ENCODE measurements around the gene CCDC6.

The CCDC6 gene

GRCh38 chr10:59852670-59853069, 53.7 kb downstream of the CCDC6 start:
- no peak for DNase-seq (ENCODE audit: low read depth in 2 of 2)

GRCh38 chr10:59851864-59852263, 54.5 kb downstream of the CCDC6 start:
- no peak for DNase-seq (ENCODE audit: low read depth in 2 of 2)

DNA sequence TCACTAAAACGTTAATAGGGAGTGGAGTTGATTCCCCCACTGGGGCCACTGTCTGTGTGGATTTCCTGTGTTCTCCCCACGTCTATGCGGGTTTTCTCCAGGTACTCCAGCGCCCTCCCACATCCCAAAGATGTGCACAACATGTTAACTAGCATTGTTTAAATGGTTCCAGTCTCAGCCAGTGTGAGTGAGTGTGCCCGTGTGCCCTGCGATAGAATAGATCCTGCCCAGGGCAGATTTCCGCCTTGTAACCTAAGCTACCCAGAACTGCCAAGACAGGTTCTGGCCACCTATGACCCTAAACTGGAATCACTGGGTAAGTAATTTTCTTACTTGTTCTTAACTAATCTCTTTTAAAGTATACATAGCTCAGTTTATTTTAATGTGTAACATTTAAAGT, 58.5 kb downstream of the CCDC6 start:
- no peak for DNase-seq (ENCODE audit: low read depth in 2 of 2)

DNA sequence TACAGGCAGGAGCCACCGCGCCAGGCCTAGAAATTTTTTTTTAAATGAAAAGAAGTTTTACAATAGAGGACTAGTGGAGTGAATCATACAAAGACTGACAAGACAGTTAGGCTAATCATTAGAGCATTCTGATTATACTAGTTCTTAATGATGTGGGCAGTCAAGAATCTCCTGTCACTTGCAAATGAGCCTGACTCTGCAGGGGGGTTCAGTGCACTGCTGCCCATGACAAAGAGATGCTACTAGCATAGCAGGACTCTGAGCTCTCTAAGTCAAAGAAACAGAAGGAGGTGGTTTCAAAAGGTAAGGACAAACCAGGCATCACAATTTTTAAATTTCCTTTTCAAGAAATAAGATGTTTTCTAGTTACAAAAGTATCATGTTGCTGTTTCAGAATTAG, 59.0 kb downstream of the CCDC6 start:
- no peak for DNase-seq (ENCODE audit: low read depth in 2 of 2)

DNA sequence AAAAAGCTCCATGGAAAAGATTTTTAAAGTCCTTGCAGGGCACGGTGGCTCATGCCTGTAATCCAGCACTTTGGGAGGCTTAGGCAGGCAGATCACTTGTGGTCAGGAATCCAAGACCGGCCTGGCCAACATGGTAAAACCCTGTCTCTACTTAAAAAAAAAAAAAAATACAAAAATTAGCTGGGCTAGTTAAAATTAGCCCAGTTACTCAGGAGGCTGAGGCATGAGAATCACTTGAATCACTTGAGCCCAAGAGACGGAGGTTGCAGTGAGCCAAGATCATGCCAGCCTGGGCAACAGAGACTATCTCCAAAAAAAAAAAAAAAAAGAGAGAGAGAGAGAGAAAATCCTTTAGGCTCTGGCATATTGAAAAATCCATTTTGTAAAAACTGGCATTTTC, 61.9 kb downstream of the CCDC6 start:
- no peak for DNase-seq (ENCODE audit: low read depth in 2 of 2)

- no peak for DNase-seq (ENCODE audit: low read depth in 2 of 2)
Observed at GRCh38 chr10:59843748-59844147, 62.6 kb downstream of the CCDC6 start.

GRCh38 chr10:59839576-59839975, 66.8 kb downstream of the CCDC6 start:
- no peak for DNase-seq (ENCODE audit: low read depth in 2 of 2)

DNA sequence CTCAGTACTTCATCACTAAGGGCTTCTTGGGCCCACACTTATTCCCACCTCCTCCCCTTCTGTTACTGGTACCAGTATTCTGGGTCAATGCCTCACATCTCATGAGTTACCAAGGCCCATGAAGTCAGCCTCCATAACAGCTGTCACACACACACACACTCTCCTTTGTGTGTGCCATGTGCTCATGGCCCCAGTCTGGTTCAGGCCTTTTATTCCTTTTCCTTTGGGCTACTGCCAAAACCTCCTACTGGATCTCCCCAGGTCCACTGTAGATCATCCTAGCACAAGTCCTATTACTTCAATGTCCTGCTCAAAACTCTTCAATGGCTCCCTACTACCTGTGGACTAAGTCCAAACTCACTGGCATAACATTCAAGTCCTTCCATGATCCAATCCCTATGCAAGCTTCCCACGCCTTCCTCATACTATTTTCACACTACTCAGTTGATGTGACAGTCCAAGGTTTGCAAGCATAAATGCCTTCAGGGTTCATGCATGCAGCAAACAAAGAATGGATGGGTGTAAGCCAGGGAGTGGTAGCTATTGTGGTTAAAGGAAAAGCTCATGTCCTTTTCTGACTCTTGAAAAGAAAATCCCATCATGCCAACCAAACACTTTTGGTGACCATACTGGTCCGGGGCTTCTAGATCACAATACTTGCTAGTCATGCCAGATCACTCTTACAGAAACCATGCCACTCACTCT, 68.1 kb downstream of the CCDC6 start:
- DNase-seq (ENCODE audit: low read depth in 2 of 2), result no peak

DNA sequence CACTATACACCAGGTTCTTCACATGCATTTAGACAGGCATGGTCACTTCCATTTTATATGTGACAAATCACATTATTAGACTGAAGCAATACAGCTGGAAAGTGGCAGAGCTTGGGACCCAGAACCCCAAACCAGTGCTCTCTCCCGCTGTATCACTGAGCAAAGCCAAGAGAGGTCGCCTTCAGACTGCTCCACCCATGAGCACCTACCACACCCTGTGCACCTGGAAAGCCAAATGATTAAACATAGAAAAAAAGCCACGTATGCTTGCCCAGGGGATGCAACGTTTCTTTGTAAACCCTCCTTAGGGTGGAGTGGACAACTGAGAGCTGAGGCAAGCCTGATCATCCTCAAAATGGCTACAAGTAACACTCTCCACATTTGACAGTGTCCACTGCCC, 72.5 kb downstream of the CCDC6 start:
- DNase-seq (ENCODE audit: low read depth in 2 of 2), result no peak

GRCh38 chr10:59832506-59832905, 73.8 kb downstream of the CCDC6 start:
- DNase-seq (ENCODE audit: low read depth in 2 of 2), result no peak

- no peak for DNase-seq (ENCODE audit: low read depth in 2 of 2)
Observed at GRCh38 chr10:59831658-59832503, 74.5 kb downstream of the CCDC6 start.

DNA sequence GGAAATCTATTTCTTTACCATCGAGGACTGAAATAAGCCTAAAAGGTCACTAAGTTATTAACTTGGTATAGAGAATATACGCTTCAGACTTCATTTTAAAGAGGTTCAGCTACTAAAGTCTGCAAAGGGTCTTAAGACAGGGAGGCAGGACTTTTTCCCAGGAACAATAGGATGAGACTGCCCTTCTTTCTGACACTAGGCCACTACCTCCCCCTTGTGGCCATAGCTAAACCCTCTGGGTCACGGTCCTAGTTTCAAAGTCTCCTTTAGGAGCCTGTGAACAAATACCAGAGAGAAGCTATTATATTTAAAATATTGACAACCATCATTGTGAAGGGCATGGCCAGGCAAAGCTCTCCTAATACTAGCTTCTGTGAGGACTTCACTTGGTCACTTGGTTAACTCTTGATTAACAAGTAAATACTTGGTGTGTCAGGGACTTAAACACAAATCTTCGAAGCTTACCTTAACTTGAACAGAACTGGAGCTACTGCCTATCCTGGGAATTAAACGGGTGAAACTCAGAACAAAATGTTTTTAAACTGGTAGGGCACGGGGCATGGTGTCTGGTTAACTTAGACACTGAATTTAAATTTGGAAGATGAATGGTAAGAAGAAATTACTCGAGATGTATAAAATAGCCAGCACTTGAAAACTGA, 75.6 kb downstream of the CCDC6 start:
- peak in 1 of 2 donors; percentile 7 for DNase-seq (ENCODE audit: low read depth in 2 of 2)

- no peak for DNase-seq (ENCODE audit: low read depth in 2 of 2)
Observed at GRCh38 chr10:59829601-59830000, 76.8 kb downstream of the CCDC6 start.

GRCh38 chr10:59829024-59829423, 77.3 kb downstream of the CCDC6 start:
- DNase-seq (ENCODE audit: low read depth in 2 of 2), result no peak

DNA sequence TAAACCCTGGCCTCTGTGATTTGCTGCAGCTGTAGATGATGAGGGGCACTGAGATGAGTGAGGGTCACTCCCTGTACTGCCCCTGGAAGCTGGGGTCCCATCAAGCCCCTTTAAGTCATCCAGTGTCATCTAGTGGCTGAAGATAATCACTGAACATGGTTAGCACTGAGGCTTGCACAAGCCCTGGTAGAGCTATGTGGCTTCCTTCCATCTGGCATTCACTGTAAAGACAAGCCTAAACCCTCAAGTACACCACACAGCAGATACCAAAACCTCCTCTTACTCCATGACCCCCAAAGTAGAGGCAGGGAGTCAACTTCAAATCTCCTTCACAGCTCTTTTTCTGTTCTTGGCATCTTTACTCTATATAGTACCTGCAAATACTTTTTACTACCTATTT, 80.4 kb downstream of the CCDC6 start:
- no peak for DNase-seq (ENCODE audit: low read depth in 2 of 2)

- no peak for DNase-seq (ENCODE audit: low read depth in 2 of 2)
Observed at GRCh38 chr10:59823751-59824150, 82.6 kb downstream of the CCDC6 start.

GRCh38 chr10:59823111-59823510, 83.2 kb downstream of the CCDC6 start:
- DNase-seq (ENCODE audit: low read depth in 2 of 2), result no peak

- DNase-seq (ENCODE audit: low read depth in 2 of 2), result no peak
Observed at GRCh38 chr10:59820471-59820870, 85.9 kb downstream of the CCDC6 start.

GRCh38 chr10:59819683-59820082, 86.7 kb downstream of the CCDC6 start:
- DNase-seq (ENCODE audit: low read depth in 2 of 2), result no peak

DNA sequence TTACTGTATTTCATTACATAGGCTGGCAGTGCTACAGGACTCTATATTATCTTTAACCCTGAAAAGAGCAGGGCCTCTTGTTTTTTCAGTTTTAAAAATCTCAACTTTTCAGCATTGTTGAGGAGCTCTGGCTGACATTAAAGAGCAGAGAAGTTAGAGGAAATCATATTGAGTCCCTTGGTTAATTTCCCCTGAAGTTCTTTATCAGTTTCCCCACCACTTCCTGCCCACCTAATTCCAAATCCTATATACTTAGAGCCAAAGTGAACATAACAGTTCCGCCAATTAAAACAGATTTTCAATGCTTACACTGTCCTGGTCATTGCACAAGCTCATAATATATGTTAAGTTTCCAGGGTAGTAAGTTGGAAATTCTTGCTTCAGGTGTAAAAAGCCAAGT, 87.1 kb downstream of the CCDC6 start:
- DNase-seq (ENCODE audit: low read depth in 2 of 2), result no peak

DNA sequence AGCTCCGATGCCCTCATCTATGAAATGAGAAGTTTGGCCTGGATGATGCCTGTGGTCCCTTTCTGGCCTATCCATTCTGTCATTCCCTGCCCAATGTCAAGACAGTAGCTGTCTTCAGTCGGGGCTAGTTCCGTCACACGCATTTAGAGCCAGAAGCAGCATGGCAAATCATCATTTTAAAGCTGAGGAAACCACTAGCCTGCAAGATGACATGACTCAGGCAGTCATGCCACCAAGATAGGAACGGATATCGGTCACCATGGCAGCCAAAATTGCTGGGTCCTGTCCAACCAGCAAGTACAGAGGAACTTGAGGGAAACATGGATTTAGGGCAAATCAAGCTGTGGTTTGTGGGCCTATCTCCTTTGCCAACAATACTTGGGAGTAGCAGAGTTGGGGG, 88.6 kb downstream of the CCDC6 start:
- no peak for DNase-seq (ENCODE audit: low read depth in 2 of 2)

GRCh38 chr10:59814878-59815277, 91.5 kb downstream of the CCDC6 start:
- no peak for DNase-seq (ENCODE audit: low read depth in 2 of 2)
